Natural killer cell (primary cell): Measurements from ENCODE around the gene PPP1R18. TPM values are rescaled to one million over a fixed set of nuclear protein-coding genes. Genes with fewer than 3 reads are reported as not detected.

Source experiments
- ATAC-seq, 3 donors: fragments of 150-1000 bp in 2 of 3; fragments of 200-7000 bp in 1 of 3; cut with Tn5 transposase; 1 replicate in 1 of 3; 2 replicates in 2 of 3; pipeline ENCODE4 v1.10.0; 2021; ENCODE audit warnings: mild to moderate bottlenecking in 2 of 3, moderate library complexity in 2 of 3
- DNase-seq, 2 donors: peaks; one replicate each; pipeline versions ENCODE4 v3.0.0 to v3.0.0-alpha.2; 2013 to 2021; ENCODE audit warnings: mixed read lengths in 1 of 2
- H3K27ac ChIP-seq: one replicate; pipeline ENCODE4 v1.5.1; 2013; ENCODE audit warnings: mild to moderate bottlenecking, low read length
- H3K27me3 ChIP-seq: one replicate; pipeline ENCODE4 v1.6.1; 2013; ENCODE audit warnings: low read length; ENCODE audit not compliant: control insufficient read depth, insufficient read depth
- H3K36me3 ChIP-seq: one replicate; pipeline ENCODE4 v1.6.1; 2013; ENCODE audit warnings: low read length; ENCODE audit not compliant: control insufficient read depth, insufficient read depth
- H3K4me1 ChIP-seq: one replicate; pipeline ENCODE4 v1.6.1; 2013; ENCODE audit warnings: low read length; ENCODE audit not compliant: control insufficient read depth, insufficient read depth
- H3K4me3 ChIP-seq: one replicate; pipeline ENCODE4 v1.5.1; 2013; ENCODE audit warnings: low read length
- H3K9me3 ChIP-seq: one replicate; pipeline ENCODE4 v1.6.1; 2013; ENCODE audit warnings: low read length; ENCODE audit not compliant: control insufficient read depth, insufficient read depth
- H3K27ac Mint-ChIP-seq, 2 donors: one replicate each; pipeline ENCODE4 v1.8.0; 2022; ENCODE audit warnings: mild to moderate bottlenecking in 2 of 2, mixed read lengths in 2 of 2, moderate library complexity in 1 of 2
- H3K27me3 Mint-ChIP-seq, 2 donors: one replicate each; pipeline ENCODE4 v1.8.0; 2022; ENCODE audit warnings: low read depth in 2 of 2, mixed read lengths in 2 of 2
- H3K36me3 Mint-ChIP-seq: one replicate; pipeline ENCODE4 v1.8.0; 2022; ENCODE audit warnings: mixed read lengths
- H3K4me1 Mint-ChIP-seq, 2 donors: one replicate each; pipeline ENCODE4 v1.8.0; 2022; ENCODE audit warnings: mixed read lengths in 2 of 2
- H3K4me3 Mint-ChIP-seq: one replicate; pipeline ENCODE4 v1.8.0; 2022; ENCODE audit warnings: mild to moderate bottlenecking, moderate library complexity, mixed read lengths
- H3K9me3 Mint-ChIP-seq, 2 donors: one replicate each; pipeline ENCODE4 v1.8.0; 2022; ENCODE audit warnings: mixed read lengths in 2 of 2
- WGBS: methylation state at CpG from one replicate; pipeline ENCODE4 v1.1.7; 2013; ENCODE audit warnings: missing lambda C conversion rate; ENCODE audit not compliant: insufficient coverage; 5-methylcytosine and 5-hydroxymethylcytosine counted together
- intact Hi-C: fragments of 100-400 bp; cut with micrococcal nuclease; formaldehyde crosslinking; loops from one replicate; pipeline ENCODE4 v1.14.2; 2022
- total RNA-seq, 4 donors: library from RNA; stranded (reverse); fragments of 120-200 nt in 1 of 4; gene quantifications; one replicate each; pipeline versions ENCODE4 v1.2.3 to v1.2.4, GENCODE V29; 2013 to 2022
- TF ChIP-seq, protein P1 (sequence below): fragments of 200-600 bp; IDR thresholded peaks from one replicate; pipeline ENCODE4 v1.8.0; 2022; ENCODE audit warnings: antibody characterized with exemption

Gene PPP1R18
- total RNA-seq, 3 donors from 2014 or later (not counting 1 experiment from before 2014, with no cell fraction given) = 183 to 260 (median 219) TPM

DNA sequence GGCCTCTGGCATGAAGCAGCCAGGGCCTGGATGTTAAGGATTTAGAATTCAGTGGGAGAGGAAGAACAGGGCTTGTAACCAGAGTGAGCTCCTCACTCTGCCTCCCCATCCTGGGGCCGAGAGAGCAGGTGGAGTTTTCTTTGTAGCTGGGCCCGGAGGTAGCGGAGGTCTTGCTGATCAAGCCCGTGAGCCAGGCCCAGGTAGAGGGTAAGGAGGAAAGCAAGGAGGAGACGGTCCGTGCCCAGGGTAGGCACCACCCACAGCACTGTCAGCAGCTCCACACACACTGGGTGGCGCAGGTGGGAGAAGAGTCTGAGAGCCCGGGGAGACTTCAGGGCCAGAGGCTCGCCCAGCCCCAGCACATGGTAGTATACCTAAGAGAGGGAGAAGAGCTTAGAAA lies 2.1 kb upstream of the PPP1R18 start:
- ATAC-seq (no peak), DNase-seq (peak in 1 of 2 donors; percentile 29)
- peak overlapping the region; percentile 91 to 98 for H3K27ac Mint-ChIP-seq
- Histone ChIP-seq H3K4me3 (peak overlapping the region; percentile 96), H3K36me3 (no peaks in the 10 kb centered on the region), H3K27ac (peak overlapping the region; percentile 96), H3K27me3 (no peaks in the 10 kb centered on the region), H3K9me3 (no peaks in the 10 kb centered on the region), H3K4me1 (peaks cover 56% of the 10 kb centered on the region)
- TF ChIP-seq, protein P1, sequence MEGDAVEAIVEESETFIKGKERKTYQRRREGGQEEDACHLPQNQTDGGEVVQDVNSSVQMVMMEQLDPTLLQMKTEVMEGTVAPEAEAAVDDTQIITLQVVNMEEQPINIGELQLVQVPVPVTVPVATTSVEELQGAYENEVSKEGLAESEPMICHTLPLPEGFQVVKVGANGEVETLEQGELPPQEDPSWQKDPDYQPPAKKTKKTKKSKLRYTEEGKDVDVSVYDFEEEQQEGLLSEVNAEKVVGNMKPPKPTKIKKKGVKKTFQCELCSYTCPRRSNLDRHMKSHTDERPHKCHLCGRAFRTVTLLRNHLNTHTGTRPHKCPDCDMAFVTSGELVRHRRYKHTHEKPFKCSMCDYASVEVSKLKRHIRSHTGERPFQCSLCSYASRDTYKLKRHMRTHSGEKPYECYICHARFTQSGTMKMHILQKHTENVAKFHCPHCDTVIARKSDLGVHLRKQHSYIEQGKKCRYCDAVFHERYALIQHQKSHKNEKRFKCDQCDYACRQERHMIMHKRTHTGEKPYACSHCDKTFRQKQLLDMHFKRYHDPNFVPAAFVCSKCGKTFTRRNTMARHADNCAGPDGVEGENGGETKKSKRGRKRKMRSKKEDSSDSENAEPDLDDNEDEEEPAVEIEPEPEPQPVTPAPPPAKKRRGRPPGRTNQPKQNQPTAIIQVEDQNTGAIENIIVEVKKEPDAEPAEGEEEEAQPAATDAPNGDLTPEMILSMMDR = no peak
- H3K4me1 Mint-ChIP-seq = peaks cover 51 to 70% of the 10 kb centered on the region in 2 donors
- intact Hi-C loops = no loop called here
- WGBS = 72% methylated on average over 8 of the region's 9 CpGs
- H3K27me3 Mint-ChIP-seq = no peaks in the 10 kb centered on the region
- peaks cover 13% of the 10 kb centered on the region for H3K36me3 Mint-ChIP-seq
- no peaks in the 10 kb centered on the region for H3K9me3 Mint-ChIP-seq
- peak overlapping the region; percentile 96 for H3K4me3 Mint-ChIP-seq

DNA sequence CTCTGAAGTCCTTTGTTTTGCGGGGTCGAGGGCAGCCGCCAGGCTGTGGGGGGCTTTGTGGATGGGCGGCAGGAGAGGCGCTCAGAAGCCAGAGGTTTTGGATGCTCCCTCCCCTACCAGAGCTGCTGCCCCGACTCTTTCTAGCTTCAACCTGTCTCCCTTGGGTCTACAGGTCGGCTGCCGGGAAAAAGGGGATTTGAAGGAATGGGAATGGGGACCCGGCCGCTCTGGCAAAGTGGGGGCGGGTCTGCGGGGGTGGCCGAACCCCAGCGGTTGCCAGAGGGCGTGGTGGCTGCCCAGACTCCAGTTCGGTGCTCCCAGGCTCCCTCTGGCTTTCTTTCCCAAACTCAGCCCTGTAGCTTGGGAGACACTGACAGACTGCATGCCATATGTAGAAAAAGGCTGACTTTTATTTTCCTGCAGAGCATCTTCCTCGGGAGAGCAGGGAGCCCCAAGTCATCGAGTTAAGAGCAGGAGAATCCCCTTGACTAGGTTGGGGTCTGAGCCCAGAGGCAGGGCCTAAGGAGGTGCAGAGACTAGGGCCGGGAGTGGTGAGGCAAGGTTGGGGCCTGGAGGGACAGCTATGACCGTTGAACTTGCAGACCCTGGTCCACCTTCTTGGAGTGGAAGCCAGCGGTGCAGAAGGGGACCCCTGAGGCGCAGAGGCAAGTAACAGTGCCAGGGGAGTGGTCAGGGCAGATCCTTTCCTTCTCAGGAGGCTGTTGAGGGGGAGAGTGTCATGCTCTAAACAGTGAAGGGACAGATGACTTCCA lies 1.4 kb upstream of the PPP1R18 start:
- Histone ChIP-seq H3K4me1 (peaks cover 63% of the 10 kb centered on the region), H3K27me3 (no peaks in the 10 kb centered on the region), H3K9me3 (no peaks in the 10 kb centered on the region), H3K27ac (peak overlapping the region; percentile 96), H3K36me3 (no peaks in the 10 kb centered on the region), H3K4me3 (peak overlapping the region; percentile 96)
- DNase-seq (no peak), ATAC-seq (no peak)
- Mint-ChIP-seq H3K9me3 (no peaks in the 10 kb centered on the region), H3K27ac (peak overlapping the region; percentile 91 to 98), H3K27me3 (no peaks in the 10 kb centered on the region), H3K4me3 (peak overlapping the region; percentile 96), H3K36me3 (peaks cover 13% of the 10 kb centered on the region), H3K4me1 (peaks cover 55 to 73% of the 10 kb centered on the region in 2 donors)
- TF ChIP-seq, protein P1 = no peak
- intact Hi-C loops = loop anchor here (1.0 to 2.0 kb wide), 2 partner anchors 29 to 41 kb away; partner anchors contain the start of genes C6orf136 and MDC1
- WGBS = 28% methylated on average over 21 of the region's 22 CpGs

GRCh38 chr6:30686908-30687658 lies 638 bp upstream of the PPP1R18 start:
- no peaks in the 10 kb centered on the region for H3K27me3 Mint-ChIP-seq
- no peaks in the 10 kb centered on the region for H3K9me3 ChIP-seq
- H3K4me1 Mint-ChIP-seq = peaks cover 63 to 80% of the 10 kb centered on the region in 2 donors
- no peaks in the 10 kb centered on the region for H3K9me3 Mint-ChIP-seq
- H3K36me3 Mint-ChIP-seq = peaks cover 13% of the 10 kb centered on the region
- ATAC-seq (peak; percentile 25 to 45 (median 30)), DNase-seq (peak; percentile 64 to 78)
- H3K4me1 ChIP-seq = peaks cover 68% of the 10 kb centered on the region
- H3K36me3 ChIP-seq = no peaks in the 10 kb centered on the region
- peak overlapping the region; percentile 96 for H3K27ac ChIP-seq
- WGBS = under 1% methylated on average over 52 of the region's 52 CpGs
- peak overlapping the region; percentile 91 to 98 for H3K27ac Mint-ChIP-seq
- no peaks in the 10 kb centered on the region for H3K27me3 ChIP-seq
- H3K4me3 ChIP-seq = peak overlapping the region; percentile 96
- peak overlapping the region; percentile 96 for H3K4me3 Mint-ChIP-seq
- TF ChIP-seq, protein P1 = no peak
- intact Hi-C loops = loop anchor here (1.0 to 2.0 kb wide), 2 partner anchors 30 to 40 kb away; partner anchors contain the start of genes C6orf136 and MDC1
